ENCODE results near the gene FMN1.

DNA sequence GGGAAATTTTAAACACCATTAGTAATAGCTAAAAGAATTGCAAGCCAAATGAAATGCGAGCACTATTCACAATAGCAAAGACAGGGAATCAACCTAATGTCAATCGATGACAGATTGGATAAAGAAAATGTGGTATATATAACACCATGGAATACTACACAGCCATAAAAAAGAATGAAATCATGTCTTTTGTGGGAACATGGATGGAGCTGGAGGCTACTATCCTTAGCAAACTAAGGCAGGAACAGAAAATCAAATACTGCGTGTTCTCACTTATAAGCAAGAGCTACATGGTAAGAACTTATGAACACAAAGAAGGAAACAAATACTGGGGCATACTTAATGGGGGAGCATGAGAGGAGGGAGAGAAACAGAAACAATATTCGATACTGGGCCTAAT is 85.2 kb downstream of the FMN1 start:
- TF ChIP-seq, protein P1, sequence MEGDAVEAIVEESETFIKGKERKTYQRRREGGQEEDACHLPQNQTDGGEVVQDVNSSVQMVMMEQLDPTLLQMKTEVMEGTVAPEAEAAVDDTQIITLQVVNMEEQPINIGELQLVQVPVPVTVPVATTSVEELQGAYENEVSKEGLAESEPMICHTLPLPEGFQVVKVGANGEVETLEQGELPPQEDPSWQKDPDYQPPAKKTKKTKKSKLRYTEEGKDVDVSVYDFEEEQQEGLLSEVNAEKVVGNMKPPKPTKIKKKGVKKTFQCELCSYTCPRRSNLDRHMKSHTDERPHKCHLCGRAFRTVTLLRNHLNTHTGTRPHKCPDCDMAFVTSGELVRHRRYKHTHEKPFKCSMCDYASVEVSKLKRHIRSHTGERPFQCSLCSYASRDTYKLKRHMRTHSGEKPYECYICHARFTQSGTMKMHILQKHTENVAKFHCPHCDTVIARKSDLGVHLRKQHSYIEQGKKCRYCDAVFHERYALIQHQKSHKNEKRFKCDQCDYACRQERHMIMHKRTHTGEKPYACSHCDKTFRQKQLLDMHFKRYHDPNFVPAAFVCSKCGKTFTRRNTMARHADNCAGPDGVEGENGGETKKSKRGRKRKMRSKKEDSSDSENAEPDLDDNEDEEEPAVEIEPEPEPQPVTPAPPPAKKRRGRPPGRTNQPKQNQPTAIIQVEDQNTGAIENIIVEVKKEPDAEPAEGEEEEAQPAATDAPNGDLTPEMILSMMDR (IDR thresholded peaks at IDR 0.05) = no peak
- TF ChIP-seq POLR2A (IDR thresholded peaks at IDR 0.05) = no peak
